Activated B cell treated with CpG ODN at 0.5 μM for 24 hours (primary cell): ENCODE data around the gene MED20. TPM values are rescaled to one million over a fixed set of nuclear protein-coding genes. Genes with fewer than 3 reads are reported as not detected.
"Not testable (repeated sequence)": the region's sequence is repeated elsewhere in the genome, so short reads cannot be mapped to it uniquely, and the experiment has no call there.

Source experiments
- ATAC-seq: fragments of 200-7000 bp; cut with Tn5 transposase; one replicate; pipeline ENCODE4 v1.10.0; 2021; ENCODE audit warnings: low read depth, mild to moderate bottlenecking, moderate library complexity
- CTCF ChIA-PET: fragments of 350-600 bp; sonication (Branson Sonifier 250); formaldehyde crosslinking; loops from one replicate; lab custom pipeline; 2021; ENCODE audit warnings: antibody characterized with exemption; lab: Charles Lee
- POLR2A ChIA-PET: fragments of 350-600 bp; sonication (Branson Sonifier 250); formaldehyde crosslinking; loops from one replicate; lab custom pipeline; 2021; ENCODE audit warnings: antibody characterized with exemption; lab: Charles Lee
- DNase-seq: peaks from one replicate; pipeline ENCODE4 v3.0.0; 2022
- H3K27ac Mint-ChIP-seq: one replicate; pipeline ENCODE4 v1.8.0; 2020; ENCODE audit warnings: mixed read lengths
- H3K27me3 Mint-ChIP-seq: one replicate; pipeline ENCODE4 v1.8.0; 2021; ENCODE audit warnings: mixed read lengths
- H3K36me3 Mint-ChIP-seq: one replicate; pipeline ENCODE4 v1.8.0; 2021; ENCODE audit warnings: low read depth, mixed read lengths
- H3K4me1 Mint-ChIP-seq: one replicate; pipeline ENCODE4 v1.8.0; 2021; ENCODE audit warnings: mixed read lengths
- H3K4me3 Mint-ChIP-seq: one replicate; pipeline ENCODE4 v1.8.0; 2020; ENCODE audit warnings: mild to moderate bottlenecking, mixed read lengths
- H3K9me3 Mint-ChIP-seq: one replicate; pipeline ENCODE4 v1.8.0; 2020; ENCODE audit warnings: mixed read lengths
- intact Hi-C: fragments of 100-400 bp; cut with micrococcal nuclease; formaldehyde crosslinking; loops from one replicate; pipeline ENCODE4 v1.15.1; 2024
- total RNA-seq: library from RNA; stranded (reverse); gene quantifications from 2 replicates; pipeline ENCODE4 v1.2.3, GENCODE V29; 2022
- TF ChIP-seq, protein P1 (sequence below): fragments of 200-600 bp; IDR thresholded peaks from one replicate; pipeline ENCODE4 v1.8.0; 2022; ENCODE audit warnings: antibody characterized with exemption, mild to moderate bottlenecking

MED20 gene
- total RNA-seq, 1 donor from 2014 or later, result 21.1 TPM

DNA sequence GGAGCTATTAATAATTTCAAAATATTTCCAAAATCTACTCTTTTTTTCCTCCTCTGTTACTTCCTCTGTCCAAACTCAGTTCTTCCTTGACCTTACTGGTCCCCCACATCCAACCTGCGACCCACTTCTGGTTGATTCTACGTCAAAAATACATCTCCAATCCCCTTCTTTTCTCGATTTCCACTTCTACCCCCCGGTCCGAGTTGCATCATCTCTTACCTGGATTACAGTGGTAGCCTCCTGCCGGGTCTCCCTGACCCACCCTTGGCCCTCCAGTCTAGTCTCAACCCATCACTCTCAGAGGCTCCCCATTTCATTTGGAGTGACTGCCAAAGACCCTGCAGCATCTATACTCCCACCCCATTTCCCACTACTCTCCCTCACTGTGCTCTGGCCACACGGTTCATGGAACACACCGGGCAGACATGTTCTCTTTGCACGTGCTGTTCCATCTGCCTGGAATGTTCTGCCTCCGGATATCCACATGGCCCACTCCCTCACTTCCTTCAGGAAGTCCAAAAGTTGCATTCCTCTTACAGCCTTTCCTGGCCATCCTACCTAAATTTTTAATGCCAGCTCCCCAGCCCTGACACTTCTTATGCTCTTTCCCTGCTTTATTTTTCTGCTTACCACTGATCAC is 26.8 kb upstream of the MED20 start:
- ChIA-PET POLR2A (interaction anchor here (0.6 kb wide), 1 partner anchor 24 kb away, joined by 3 read pairs; no protein-coding TSS in a partner anchor), CTCF (no interaction called here)
- DNase-seq, result no peak
- no peaks in the 10 kb centered on the region for H3K27me3 Mint-ChIP-seq
- peaks cover 3% of the 10 kb centered on the region for H3K4me1 Mint-ChIP-seq
- no peaks in the 10 kb centered on the region for H3K9me3 Mint-ChIP-seq
- H3K27ac Mint-ChIP-seq, result no peak overlapping the region
- peaks cover 14% of the 10 kb centered on the region for H3K36me3 Mint-ChIP-seq
- ATAC-seq, result no peak
- no peak overlapping the region for H3K4me3 Mint-ChIP-seq
- TF ChIP-seq, protein P1, sequence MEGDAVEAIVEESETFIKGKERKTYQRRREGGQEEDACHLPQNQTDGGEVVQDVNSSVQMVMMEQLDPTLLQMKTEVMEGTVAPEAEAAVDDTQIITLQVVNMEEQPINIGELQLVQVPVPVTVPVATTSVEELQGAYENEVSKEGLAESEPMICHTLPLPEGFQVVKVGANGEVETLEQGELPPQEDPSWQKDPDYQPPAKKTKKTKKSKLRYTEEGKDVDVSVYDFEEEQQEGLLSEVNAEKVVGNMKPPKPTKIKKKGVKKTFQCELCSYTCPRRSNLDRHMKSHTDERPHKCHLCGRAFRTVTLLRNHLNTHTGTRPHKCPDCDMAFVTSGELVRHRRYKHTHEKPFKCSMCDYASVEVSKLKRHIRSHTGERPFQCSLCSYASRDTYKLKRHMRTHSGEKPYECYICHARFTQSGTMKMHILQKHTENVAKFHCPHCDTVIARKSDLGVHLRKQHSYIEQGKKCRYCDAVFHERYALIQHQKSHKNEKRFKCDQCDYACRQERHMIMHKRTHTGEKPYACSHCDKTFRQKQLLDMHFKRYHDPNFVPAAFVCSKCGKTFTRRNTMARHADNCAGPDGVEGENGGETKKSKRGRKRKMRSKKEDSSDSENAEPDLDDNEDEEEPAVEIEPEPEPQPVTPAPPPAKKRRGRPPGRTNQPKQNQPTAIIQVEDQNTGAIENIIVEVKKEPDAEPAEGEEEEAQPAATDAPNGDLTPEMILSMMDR, result no peak
- intact Hi-C loops, result no loop called here

DNA sequence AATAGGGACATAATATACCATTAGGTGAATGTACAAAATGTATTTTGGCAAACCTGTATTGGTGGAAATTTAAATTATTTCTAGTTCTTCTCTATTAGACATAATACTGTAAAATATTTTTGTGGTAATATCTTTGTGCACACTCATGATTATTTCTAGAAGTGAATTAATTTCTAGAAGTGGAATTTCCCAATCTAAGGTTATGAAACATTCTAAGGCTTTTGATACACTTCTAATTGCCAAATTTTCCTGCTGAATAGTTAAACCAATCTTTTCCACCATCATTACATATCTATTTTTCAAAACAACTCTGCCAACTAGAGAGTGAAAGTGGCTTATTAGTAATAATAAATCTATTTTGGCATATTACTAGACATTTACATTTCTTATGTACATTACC is 22.5 kb upstream of the MED20 start:
- no peak overlapping the region for H3K27ac Mint-ChIP-seq
- TF ChIP-seq, protein P1, result no peak
- peaks cover 35% of the 10 kb centered on the region for H3K4me1 Mint-ChIP-seq
- H3K4me3 Mint-ChIP-seq, result no peak overlapping the region
- peaks cover 8% of the 10 kb centered on the region for H3K36me3 Mint-ChIP-seq
- H3K9me3 Mint-ChIP-seq, result no peaks in the 10 kb centered on the region
- DNase-seq (no peak), ATAC-seq (no peak)
- intact Hi-C loops, result loop anchor here (5.0 kb wide), 1 partner anchor 34 kb away; no protein-coding TSS in a partner anchor
- ChIA-PET CTCF (interaction anchor here (1.4 to 8.0 kb wide), 2 partner anchors 22 to 99 kb away, joined by 5 to 90 read pairs; partner anchors contain the start of genes BYSL and MED20), POLR2A (interaction anchor here (0.7 to 1.9 kb wide), 3 partner anchors 82 to 873 kb away, joined by 4 to 9 read pairs (median 5); partner anchors contain the start of gene TOMM6)
- no peaks in the 10 kb centered on the region for H3K27me3 Mint-ChIP-seq

DNA sequence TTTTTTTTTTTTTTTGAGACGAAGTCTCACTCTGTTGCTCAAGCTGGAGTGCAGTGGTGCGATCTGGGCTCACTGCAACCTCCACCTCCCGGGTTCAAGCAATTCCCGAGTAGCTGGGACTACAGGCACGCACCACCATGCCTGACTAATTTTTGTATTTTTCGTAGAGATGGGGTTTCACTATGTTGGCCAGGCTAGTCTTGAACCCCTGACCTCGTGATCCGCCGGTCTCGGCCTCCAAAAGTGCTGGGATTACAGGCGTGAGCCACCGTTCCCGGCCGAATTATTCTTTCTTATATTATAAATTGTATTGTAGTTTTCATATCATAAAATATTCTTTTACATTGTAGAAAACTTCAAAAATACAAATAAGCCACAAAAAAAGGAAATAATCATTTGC is 21.9 kb upstream of the MED20 start:
- not testable (repeated sequence) for H3K27me3 Mint-ChIP-seq, H3K9me3 Mint-ChIP-seq, H3K36me3 Mint-ChIP-seq, DNase-seq, ATAC-seq, H3K4me3 Mint-ChIP-seq
- ChIA-PET POLR2A (interaction anchor here (0.6 to 13.0 kb wide), 8 partner anchors 60 to 873 kb away, joined by 3 to 195 read pairs (median 6); partner anchors contain the start of genes TAF8 and TOMM6), CTCF (interaction anchor here (1.3 to 8.0 kb wide), 2 partner anchors 22 to 100 kb away, joined by 6 to 90 read pairs; partner anchors contain the start of genes BYSL and MED20)
- peak overlapping the region; percentile 89 for H3K27ac Mint-ChIP-seq
- H3K4me1 Mint-ChIP-seq, result peaks cover 40% of the 10 kb centered on the region
- intact Hi-C loops, result loop anchor here (5.0 kb wide), 1 partner anchor 34 kb away; no protein-coding TSS in a partner anchor

DNA sequence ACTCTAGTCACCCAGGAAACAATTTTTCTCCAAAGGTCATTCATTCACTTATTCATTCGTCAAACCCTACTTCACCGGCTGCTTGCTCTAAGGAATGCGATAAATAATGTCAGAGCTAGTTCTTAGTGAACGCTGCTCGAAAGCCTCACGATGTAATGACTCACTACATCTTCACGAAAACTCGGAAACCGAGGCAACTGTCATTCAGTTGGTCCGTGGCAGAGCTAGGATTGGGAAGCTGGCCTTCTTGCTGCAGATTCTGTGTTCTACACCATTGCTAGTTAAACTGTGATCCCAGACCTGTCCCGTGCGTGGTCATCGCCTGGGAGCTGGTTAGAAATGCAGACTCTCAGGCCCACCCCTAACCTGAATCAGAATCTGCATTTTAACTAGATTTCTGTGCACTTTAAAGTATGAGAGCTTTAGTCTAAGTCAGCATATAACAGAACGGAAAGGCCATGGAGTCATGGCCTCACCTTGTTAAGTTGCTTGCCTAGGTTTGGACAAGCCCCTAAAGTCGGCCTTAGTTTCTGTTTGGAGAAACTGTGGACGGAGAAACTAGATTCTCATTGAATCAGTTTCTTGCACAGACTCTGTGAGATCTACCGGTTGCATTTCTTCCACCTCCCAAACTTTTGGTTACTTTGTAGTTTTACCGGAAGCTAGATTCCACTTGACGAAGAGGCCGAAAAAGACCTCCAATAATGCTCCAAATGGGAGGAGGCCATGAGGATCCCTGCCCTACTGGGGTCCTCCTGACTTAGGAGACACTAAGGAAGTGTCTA is 21.3 kb upstream of the MED20 start:
- DNase-seq, result no peak

More for the DNA sequence above, 21.3 kb upstream of the MED20 start:
- peaks cover 47% of the 10 kb centered on the region for H3K4me1 Mint-ChIP-seq
- ATAC-seq, result peak; percentile 18
- TF ChIP-seq, protein P1, result no peak
- H3K36me3 Mint-ChIP-seq, result peaks cover 13% of the 10 kb centered on the region
- no peaks in the 10 kb centered on the region for H3K27me3 Mint-ChIP-seq
- ChIA-PET CTCF (interaction anchor here (0.9 to 8.0 kb wide), 4 partner anchors 19 to 155 kb away, joined by 4 to 90 read pairs (median 5); partner anchors contain the start of genes BYSL, MED20 and TOMM6), POLR2A (interaction anchor here (0.6 to 13.0 kb wide), 15 partner anchors 8 to 872 kb away, joined by 3 to 195 read pairs (median 4); partner anchors contain the start of genes BYSL, MED20, TAF8 and TOMM6)
- H3K9me3 Mint-ChIP-seq, result no peaks in the 10 kb centered on the region
- peak overlapping the region; percentile 89 for H3K27ac Mint-ChIP-seq
- H3K4me3 Mint-ChIP-seq, result peak overlapping the region; percentile 90
- intact Hi-C loops, result loop anchor here (5.0 kb wide), 1 partner anchor 35 kb away; no protein-coding TSS in a partner anchor
